H54 (cell line): ENCODE data around the gene RHOC.
A peak's percentile ranks its signal among the peaks of the same experiment; 100 is the strongest.
"Not testable (repeated sequence)": the region's sequence is repeated elsewhere in the genome, so short reads cannot be mapped to it uniquely, and the experiment has no call there.

Source experiments
- DNase-seq: peaks from one replicate; pipeline ENCODE4 v3.0.0; 2011; ENCODE audit warnings: low spot score, mixed read lengths; ENCODE audit not compliant: insufficient read length
- FAIRE-seq: peaks from 3 replicates; lab custom pipeline; 2011; peaks lifted over from hg19 to GRCh38; lab: Jason Lieb, UNC
- POLR2A ChIP-seq: IDR thresholded peaks from 2 replicates; pipeline ENCODE4 v1.6.1; 2011; ENCODE audit warnings: low read depth, mild to moderate bottlenecking, low read length

Gene RHOC

GRCh38 chr1:112706505-112707220 lies at the start of gene RHOC:
Gene RHOC (minus strand): TSS chr1:112707127. CDS start chr1:112703799, 3,328 bp downstream.
- peak; percentile 78 for TF ChIP-seq POLR2A
- DNase-seq = peak; percentile 69
- no peak for FAIRE-seq

- FAIRE-seq = no peak
- DNase-seq = no peak
- no peak for TF ChIP-seq POLR2A
These were observed 47.2 kb upstream of the RHOC start for GRCh38 chr1:112754116-112754628.

- no peak for TF ChIP-seq POLR2A
- FAIRE-seq = no peak
- DNase-seq = no peak
These were observed 41.5 kb upstream of the RHOC start for GRCh38 chr1:112748396-112748795.

GRCh38 chr1:112744009-112744578 lies 37.2 kb upstream of the RHOC start:
- DNase-seq = no peak
- no peak for FAIRE-seq
- no peak for TF ChIP-seq POLR2A

- FAIRE-seq = no peak
These were observed 36.5 kb upstream of the RHOC start for GRCh38 chr1:112743174-112744008.

GRCh38 chr1:112737573-112737972 lies 30.6 kb upstream of the RHOC start:
- FAIRE-seq = no peak
- no peak for TF ChIP-seq POLR2A
- DNase-seq = no peak

More at GRCh38 chr1:112743174-112744008, 36.5 kb upstream of the RHOC start:
- no peak for DNase-seq
- no peak for TF ChIP-seq POLR2A

- TF ChIP-seq POLR2A = no peak
- peak; percentile 84 for DNase-seq
- peak; percentile 82 for FAIRE-seq
These were observed 28.8 kb upstream of the RHOC start for GRCh38 chr1:112735752-112736151.

GRCh38 chr1:112731451-112731850 lies 24.5 kb upstream of the RHOC start:
- TF ChIP-seq POLR2A = no peak
- no peak for FAIRE-seq
- no peak for DNase-seq

GRCh38 chr1:112729909-112730308 lies 23.0 kb upstream of the RHOC start:
- FAIRE-seq (no peak), DNase-seq (no peak)
- TF ChIP-seq POLR2A = no peak

GRCh38 chr1:112729011-112729410 lies 22.1 kb upstream of the RHOC start:
- not testable (repeated sequence) for FAIRE-seq, DNase-seq

- FAIRE-seq, DNase-seq: not testable (repeated sequence)
These were observed 21.5 kb upstream of the RHOC start for GRCh38 chr1:112728306-112728971.

GRCh38 chr1:112727716-112728115 lies 20.8 kb upstream of the RHOC start:
- DNase-seq (peak; percentile 45), FAIRE-seq (no peak)
- TF ChIP-seq POLR2A = no peak

GRCh38 chr1:112724240-112724639 lies 17.3 kb upstream of the RHOC start:
- DNase-seq, FAIRE-seq: not testable (repeated sequence)

- no peak for FAIRE-seq
- no peak for TF ChIP-seq POLR2A
- DNase-seq = no peak
These were observed 16.5 kb upstream of the RHOC start for GRCh38 chr1:112723511-112723839.
